WTC11 (cell line): ENCODE results near the gene ORC3.

Experiments
- CBFB ChIP-seq: sonication (generic); formaldehyde crosslinking; IDR thresholded peaks from 2 replicates; pipeline ENCODE4 v1.8.1; 2022; ENCODE audit warnings: mild to moderate bottlenecking, low read depth, missing genetic modification reagents
- FOXK1 ChIP-seq: sonication (generic); formaldehyde crosslinking; IDR thresholded peaks from 2 replicates; pipeline ENCODE4 v1.8.0; 2022; ENCODE audit warnings: mild to moderate bottlenecking, moderate library complexity, missing genetic modification reagents
- FOXP4 ChIP-seq: sonication (generic); formaldehyde crosslinking; IDR thresholded peaks from 2 replicates; pipeline ENCODE4 v1.8.0; 2022; ENCODE audit warnings: mild to moderate bottlenecking, missing genetic modification reagents
- MLX ChIP-seq: sonication (generic); formaldehyde crosslinking; IDR thresholded peaks from 2 replicates; pipeline ENCODE4 v1.8.1; 2023; ENCODE audit warnings: mild to moderate bottlenecking, missing genetic modification reagents, moderate library complexity
- NFYB ChIP-seq: sonication (generic); formaldehyde crosslinking; conservative IDR thresholded peaks from 2 replicates; pipeline ENCODE4 v1.8.0; 2022; ENCODE audit warnings: low read depth, missing genetic modification reagents
- NR1H2 ChIP-seq: sonication (generic); formaldehyde crosslinking; IDR thresholded peaks from 2 replicates; pipeline ENCODE4 v1.9.0; 2021; ENCODE audit warnings: mild to moderate bottlenecking, moderate library complexity, missing genetic modification reagents
- SMAD3 ChIP-seq: sonication (generic); formaldehyde crosslinking; IDR thresholded peaks from 2 replicates; pipeline ENCODE4 v1.8.0; 2022; ENCODE audit warnings: missing genetic modification reagents, mild to moderate bottlenecking, borderline replicate concordance
- SP1 ChIP-seq: sonication (generic); formaldehyde crosslinking; conservative IDR thresholded peaks from 2 replicates; pipeline ENCODE4 v1.8.1; 2022; ENCODE audit warnings: missing genetic modification reagents
- TEAD4 ChIP-seq: sonication (generic); formaldehyde crosslinking; IDR thresholded peaks from 2 replicates; pipeline ENCODE4 v1.8.0; 2022; ENCODE audit warnings: mild to moderate bottlenecking, missing genetic modification reagents
- USF2 ChIP-seq: sonication (generic); formaldehyde crosslinking; IDR thresholded peaks from 2 replicates; pipeline ENCODE4 v1.8.1; 2023; ENCODE audit warnings: mild to moderate bottlenecking, missing genetic modification reagents, moderate library complexity
- ZNF219 ChIP-seq: sonication (generic); formaldehyde crosslinking; IDR thresholded peaks from 2 replicates; pipeline ENCODE4 v1.8.0; 2023; ENCODE audit warnings: missing genetic modification reagents, mild to moderate bottlenecking, borderline replicate concordance
- TF ChIP-seq, protein P1 (sequence below): fragments of 200-600 bp; IDR thresholded peaks from 2 replicates; pipeline ENCODE4 v1.8.0; 2022; ENCODE audit warnings: antibody characterized with exemption
- TF ChIP-seq, protein P2 (sequence below): sonication (generic); formaldehyde crosslinking; IDR thresholded peaks from 2 replicates; pipeline ENCODE4 v1.8.0; 2022; ENCODE audit warnings: missing genetic modification reagents

- TF ChIP-seq FOXP4 (CRISPR knock-in tag) (no peak), NFYB (CRISPR knock-in tag) (no peak), MLX (CRISPR knock-in tag) (no peak), NR1H2 (no peak), CBFB (CRISPR knock-in tag) (no peak), TEAD4 (no peak), ZNF219 (CRISPR knock-in tag) (no peak), SMAD3 (CRISPR knock-in tag) (no peak), USF2 (CRISPR knock-in tag) (no peak), FOXK1 (CRISPR knock-in tag) (no peak), SP1 (CRISPR knock-in tag) (no peak)
- TF ChIP-seq, protein P1, sequence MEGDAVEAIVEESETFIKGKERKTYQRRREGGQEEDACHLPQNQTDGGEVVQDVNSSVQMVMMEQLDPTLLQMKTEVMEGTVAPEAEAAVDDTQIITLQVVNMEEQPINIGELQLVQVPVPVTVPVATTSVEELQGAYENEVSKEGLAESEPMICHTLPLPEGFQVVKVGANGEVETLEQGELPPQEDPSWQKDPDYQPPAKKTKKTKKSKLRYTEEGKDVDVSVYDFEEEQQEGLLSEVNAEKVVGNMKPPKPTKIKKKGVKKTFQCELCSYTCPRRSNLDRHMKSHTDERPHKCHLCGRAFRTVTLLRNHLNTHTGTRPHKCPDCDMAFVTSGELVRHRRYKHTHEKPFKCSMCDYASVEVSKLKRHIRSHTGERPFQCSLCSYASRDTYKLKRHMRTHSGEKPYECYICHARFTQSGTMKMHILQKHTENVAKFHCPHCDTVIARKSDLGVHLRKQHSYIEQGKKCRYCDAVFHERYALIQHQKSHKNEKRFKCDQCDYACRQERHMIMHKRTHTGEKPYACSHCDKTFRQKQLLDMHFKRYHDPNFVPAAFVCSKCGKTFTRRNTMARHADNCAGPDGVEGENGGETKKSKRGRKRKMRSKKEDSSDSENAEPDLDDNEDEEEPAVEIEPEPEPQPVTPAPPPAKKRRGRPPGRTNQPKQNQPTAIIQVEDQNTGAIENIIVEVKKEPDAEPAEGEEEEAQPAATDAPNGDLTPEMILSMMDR = no peak
- TF ChIP-seq, protein P2, sequence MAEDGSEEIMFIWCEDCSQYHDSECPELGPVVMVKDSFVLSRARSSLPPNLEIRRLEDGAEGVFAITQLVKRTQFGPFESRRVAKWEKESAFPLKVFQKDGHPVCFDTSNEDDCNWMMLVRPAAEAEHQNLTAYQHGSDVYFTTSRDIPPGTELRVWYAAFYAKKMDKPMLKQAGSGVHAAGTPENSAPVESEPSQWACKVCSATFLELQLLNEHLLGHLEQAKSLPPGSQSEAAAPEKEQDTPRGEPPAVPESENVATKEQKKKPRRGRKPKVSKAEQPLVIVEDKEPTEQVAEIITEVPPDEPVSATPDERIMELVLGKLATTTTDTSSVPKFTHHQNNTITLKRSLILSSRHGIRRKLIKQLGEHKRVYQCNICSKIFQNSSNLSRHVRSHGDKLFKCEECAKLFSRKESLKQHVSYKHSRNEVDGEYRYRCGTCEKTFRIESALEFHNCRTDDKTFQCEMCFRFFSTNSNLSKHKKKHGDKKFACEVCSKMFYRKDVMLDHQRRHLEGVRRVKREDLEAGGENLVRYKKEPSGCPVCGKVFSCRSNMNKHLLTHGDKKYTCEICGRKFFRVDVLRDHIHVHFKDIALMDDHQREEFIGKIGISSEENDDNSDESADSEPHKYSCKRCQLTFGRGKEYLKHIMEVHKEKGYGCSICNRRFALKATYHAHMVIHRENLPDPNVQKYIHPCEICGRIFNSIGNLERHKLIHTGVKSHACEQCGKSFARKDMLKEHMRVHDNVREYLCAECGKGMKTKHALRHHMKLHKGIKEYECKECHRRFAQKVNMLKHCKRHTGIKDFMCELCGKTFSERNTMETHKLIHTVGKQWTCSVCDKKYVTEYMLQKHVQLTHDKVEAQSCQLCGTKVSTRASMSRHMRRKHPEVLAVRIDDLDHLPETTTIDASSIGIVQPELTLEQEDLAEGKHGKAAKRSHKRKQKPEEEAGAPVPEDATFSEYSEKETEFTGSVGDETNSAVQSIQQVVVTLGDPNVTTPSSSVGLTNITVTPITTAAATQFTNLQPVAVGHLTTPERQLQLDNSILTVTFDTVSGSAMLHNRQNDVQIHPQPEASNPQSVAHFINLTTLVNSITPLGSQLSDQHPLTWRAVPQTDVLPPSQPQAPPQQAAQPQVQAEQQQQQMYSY = no peak
Observed at GRCh38 chr6:87618531-87618930, 28.6 kb downstream of the ORC3 start.
